ENCODE data around the gene ENPP3.

- no peak for TF ChIP-seq CTCF (IDR thresholded peaks at IDR 0.05)
- no peak for TF ChIP-seq POLR2A (IDR thresholded peaks at IDR 0.05)
- TF ChIP-seq EP300 (IDR thresholded peaks at IDR 0.05), result no peak
Observed at GRCh38 chr6:131597446-131597845, 39.7 kb upstream of the ENPP3 start.
